ENCODE results near the gene TJP1. TPM values are rescaled to one million over a fixed set of nuclear protein-coding genes. Genes with fewer than 3 reads are reported as not detected.
"Not testable (repeated sequence)": the region's sequence is repeated elsewhere in the genome, so short reads cannot be mapped to it uniquely, and the experiment has no call there.

The TJP1 gene
- total RNA-seq, 2 donors from 2014 or later: 86.9 to 110 TPM

DNA sequence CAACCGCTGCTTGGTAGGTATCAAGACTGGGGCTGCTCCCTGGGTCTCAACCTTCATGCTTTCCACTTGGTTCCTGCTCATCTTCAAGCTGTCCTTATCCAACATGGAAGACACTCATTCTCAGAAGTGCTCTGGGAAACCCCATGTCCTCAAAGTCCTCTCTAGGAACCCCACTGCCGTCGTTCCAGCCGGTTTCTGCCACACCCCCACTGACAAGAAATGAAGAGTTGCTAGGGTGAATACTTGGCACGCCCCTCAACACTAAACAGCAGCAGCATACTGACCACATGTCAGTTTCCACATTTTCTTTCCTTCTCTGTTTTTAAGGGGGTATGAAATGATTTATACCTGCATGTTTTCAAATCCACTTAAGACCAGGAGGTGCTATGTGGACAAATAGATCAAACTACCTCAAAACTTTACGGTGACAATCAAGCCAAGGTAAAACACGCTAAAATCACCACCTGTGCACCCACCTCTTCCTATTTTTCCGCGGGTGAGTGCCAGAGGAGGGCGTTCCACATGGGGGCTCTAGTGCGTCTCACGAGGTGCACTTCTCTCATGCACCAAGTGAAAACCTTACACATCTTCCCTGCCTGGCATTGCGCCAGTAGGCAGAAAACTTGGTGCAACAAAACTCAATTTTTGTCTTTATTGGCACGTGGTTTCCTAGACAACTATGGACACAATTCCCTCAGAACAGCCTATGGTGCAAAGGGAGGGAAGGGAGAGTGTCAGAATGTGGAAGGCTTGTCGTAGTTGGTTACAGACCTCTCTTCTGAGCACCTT is 125.1 kb downstream of the TJP1 start:
- no peaks in the 10 kb centered on the region for H3K27me3 ChIP-seq
- no peaks in the 10 kb centered on the region for H3K4me1 ChIP-seq
- no peak overlapping the region for H3K27ac ChIP-seq
- no peaks in the 10 kb centered on the region for H3K9me3 ChIP-seq
- no peak overlapping the region for H3K4me3 ChIP-seq
- DNase-seq (ENCODE audit: low spot score): no peak
- H3K36me3 ChIP-seq: peaks cover 29% of the 10 kb centered on the region
- TF ChIP-seq, protein P1, sequence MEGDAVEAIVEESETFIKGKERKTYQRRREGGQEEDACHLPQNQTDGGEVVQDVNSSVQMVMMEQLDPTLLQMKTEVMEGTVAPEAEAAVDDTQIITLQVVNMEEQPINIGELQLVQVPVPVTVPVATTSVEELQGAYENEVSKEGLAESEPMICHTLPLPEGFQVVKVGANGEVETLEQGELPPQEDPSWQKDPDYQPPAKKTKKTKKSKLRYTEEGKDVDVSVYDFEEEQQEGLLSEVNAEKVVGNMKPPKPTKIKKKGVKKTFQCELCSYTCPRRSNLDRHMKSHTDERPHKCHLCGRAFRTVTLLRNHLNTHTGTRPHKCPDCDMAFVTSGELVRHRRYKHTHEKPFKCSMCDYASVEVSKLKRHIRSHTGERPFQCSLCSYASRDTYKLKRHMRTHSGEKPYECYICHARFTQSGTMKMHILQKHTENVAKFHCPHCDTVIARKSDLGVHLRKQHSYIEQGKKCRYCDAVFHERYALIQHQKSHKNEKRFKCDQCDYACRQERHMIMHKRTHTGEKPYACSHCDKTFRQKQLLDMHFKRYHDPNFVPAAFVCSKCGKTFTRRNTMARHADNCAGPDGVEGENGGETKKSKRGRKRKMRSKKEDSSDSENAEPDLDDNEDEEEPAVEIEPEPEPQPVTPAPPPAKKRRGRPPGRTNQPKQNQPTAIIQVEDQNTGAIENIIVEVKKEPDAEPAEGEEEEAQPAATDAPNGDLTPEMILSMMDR (IDR thresholded peaks at IDR 0.05): no peak

DNA sequence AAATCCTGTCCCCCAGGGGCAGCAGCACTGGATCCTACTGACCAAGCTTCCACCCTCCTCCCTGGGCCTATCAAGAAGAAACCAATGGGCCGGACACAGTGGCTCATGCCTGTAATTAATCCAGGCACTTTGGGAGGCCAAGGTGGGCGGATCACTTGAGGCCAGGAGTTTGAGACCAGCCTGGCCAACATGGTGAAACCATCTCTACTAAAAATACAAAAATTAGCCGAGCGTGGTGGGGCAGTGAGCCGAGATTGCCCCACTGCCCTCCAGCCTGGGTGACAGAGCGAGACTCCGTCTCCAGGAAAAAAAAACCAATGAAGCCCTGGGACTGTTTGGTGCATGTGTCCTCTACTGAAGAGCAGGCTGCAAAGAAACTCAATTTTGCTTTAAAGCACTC is 125.8 kb downstream of the TJP1 start:
- not testable (repeated sequence) for DNase-seq (ENCODE audit: low spot score); H3K9me3 ChIP-seq; H3K27me3 ChIP-seq; H3K4me3 ChIP-seq; H3K27ac ChIP-seq; H3K4me1 ChIP-seq
- H3K36me3 ChIP-seq: peaks cover 23% of the 10 kb centered on the region

DNA sequence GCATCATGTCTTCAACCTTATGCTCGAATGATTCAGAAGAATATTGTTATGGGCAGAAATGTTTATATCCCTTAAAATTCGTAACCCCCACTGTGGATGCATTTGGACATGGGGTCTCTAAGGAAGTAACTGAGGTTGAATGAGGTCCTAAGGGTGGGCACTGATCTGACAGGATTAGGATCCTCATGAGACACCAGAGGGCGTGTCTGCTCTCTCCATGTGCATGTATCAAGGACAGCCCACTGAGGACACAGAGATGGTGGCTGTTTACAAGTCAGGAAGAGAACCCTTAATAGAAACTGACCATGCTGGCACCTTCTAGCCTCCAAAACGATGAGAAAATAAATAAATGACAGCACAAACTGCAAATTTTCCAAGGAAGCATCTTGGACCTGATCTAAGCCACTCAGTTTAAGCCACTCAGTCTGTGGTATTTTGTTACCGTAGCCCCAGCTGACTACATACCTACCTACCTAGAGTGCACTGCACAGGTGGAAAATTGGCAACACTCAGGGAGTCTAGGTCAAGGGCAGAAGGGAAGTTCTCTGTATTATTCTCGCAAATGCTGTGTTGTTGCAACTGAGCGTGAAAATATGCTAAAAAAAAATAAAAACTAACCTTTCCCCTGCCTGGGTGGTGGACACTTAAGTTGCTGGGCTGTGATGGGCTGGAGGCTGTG is 126.6 kb downstream of the TJP1 start:
- H3K36me3 ChIP-seq: peaks cover 14% of the 10 kb centered on the region
- H3K27me3 ChIP-seq: no peaks in the 10 kb centered on the region
- no peaks in the 10 kb centered on the region for H3K4me1 ChIP-seq
- TF ChIP-seq, protein P1 (IDR thresholded peaks at IDR 0.05): no peak
- no peaks in the 10 kb centered on the region for H3K9me3 ChIP-seq
- H3K27ac ChIP-seq: no peak overlapping the region
- no peak for DNase-seq (ENCODE audit: low spot score)
- no peak overlapping the region for H3K4me3 ChIP-seq

DNA sequence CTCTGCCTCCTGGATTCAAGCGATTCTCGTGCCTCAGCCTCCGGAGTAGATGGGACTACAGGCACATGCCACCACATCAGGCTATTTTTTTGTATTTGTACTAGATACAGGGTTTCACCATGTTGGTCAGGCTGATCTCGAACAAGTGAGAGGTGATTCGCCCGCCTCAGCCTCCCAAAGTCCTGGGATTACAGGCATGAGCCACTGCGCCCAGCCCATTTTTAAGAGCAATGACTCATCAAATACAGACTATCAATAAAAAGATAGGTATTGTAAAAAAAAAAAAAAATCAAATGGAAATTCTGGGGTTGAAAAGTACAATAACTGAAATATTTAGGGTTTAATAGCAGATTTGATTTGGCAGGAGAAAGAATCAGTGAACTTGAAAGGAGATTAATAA is 129.0 kb downstream of the TJP1 start:
- peak; percentile 43 for DNase-seq (ENCODE audit: low spot score)
- no peaks in the 10 kb centered on the region for H3K36me3 ChIP-seq
- no peaks in the 10 kb centered on the region for H3K4me1 ChIP-seq
- H3K27ac ChIP-seq: no peak overlapping the region
- no peaks in the 10 kb centered on the region for H3K27me3 ChIP-seq
- no peak overlapping the region for H3K4me3 ChIP-seq
- no peaks in the 10 kb centered on the region for H3K9me3 ChIP-seq
- TF ChIP-seq, protein P1 (IDR thresholded peaks at IDR 0.05): no peak

DNA sequence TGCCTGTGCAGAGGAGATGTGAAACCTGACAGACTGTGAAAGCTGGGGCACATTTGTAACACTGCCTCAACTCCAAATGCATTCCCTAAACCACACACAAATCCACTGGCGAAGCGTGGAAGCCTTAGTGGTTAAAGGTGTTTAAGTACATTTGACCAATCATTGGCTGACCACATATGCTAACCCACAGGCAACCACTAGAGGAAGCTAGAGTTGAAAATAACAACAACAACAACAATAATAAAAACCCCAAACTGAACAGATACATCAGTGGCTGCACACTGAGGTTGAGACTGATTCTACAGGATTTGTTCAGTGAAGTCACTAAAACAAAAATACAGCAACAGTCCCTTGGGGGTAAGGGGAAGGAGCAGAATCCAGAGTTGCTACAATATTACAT is 129.7 kb downstream of the TJP1 start:
- peak; percentile 44 for DNase-seq (ENCODE audit: low spot score)
- H3K27me3 ChIP-seq: no peaks in the 10 kb centered on the region
- H3K9me3 ChIP-seq: no peaks in the 10 kb centered on the region
- no peaks in the 10 kb centered on the region for H3K4me1 ChIP-seq
- TF ChIP-seq, protein P1 (IDR thresholded peaks at IDR 0.05): no peak
- H3K27ac ChIP-seq: no peak overlapping the region
- H3K4me3 ChIP-seq: no peak overlapping the region
- no peaks in the 10 kb centered on the region for H3K36me3 ChIP-seq

DNA sequence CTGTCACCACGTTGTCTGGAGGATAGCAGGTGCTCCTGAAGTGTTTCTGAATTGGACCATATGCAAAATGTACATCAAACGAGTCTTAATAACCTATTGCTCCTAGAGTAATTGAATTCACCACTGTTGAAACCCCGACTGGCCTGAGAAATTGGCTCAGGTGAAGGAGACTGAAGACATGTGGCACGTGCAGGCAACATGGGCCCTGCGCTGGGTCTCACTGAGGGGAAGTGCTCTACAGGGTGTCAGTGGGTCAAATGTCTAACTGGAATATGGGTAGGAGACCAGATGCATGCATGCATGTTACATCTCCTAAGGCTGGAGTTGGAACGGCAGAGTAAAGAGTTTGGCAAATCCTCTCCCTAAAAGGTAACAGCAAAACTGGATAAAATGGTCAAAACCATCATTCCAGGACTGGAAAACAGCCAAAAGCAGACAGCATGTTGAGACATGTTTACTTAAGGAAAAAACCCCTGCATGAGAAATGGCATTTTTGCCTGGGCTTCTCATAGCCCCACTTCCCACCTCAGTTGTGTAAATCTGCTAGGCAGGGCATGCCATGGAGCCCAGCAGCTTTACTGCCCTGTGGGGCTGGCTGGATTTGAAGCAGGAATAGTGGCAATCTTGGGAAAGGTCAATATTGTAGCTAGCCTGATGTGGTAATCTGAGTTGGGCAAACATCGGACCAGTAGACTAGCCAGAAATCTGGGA is 131.3 kb downstream of the TJP1 start:
- no peaks in the 10 kb centered on the region for H3K27me3 ChIP-seq
- H3K27ac ChIP-seq: no peak overlapping the region
- no peaks in the 10 kb centered on the region for H3K4me1 ChIP-seq
- no peaks in the 10 kb centered on the region for H3K36me3 ChIP-seq
- H3K9me3 ChIP-seq: no peaks in the 10 kb centered on the region
- TF ChIP-seq, protein P1 (IDR thresholded peaks at IDR 0.05): no peak
- DNase-seq (ENCODE audit: low spot score): no peak
- H3K4me3 ChIP-seq: no peak overlapping the region

Measured in right atrium auricular region (tissue), 2 donors.